Activated B cell treated with CpG ODN at 0.5 μM for 24 hours (primary cell): ENCODE results near the gene CRISP2. TPM values are rescaled to one million over a fixed set of nuclear protein-coding genes. Genes with fewer than 3 reads are reported as not detected.

Source experiments
- ATAC-seq: fragments of 200-7000 bp; cut with Tn5 transposase; one replicate; pipeline ENCODE4 v1.10.0; 2021; ENCODE audit warnings: low read depth, mild to moderate bottlenecking, moderate library complexity
- CTCF ChIA-PET: fragments of 350-600 bp; sonication (Branson Sonifier 250); formaldehyde crosslinking; loops from one replicate; lab custom pipeline; 2021; ENCODE audit warnings: antibody characterized with exemption; lab: Charles Lee
- POLR2A ChIA-PET: fragments of 350-600 bp; sonication (Branson Sonifier 250); formaldehyde crosslinking; loops from one replicate; lab custom pipeline; 2021; ENCODE audit warnings: antibody characterized with exemption; lab: Charles Lee
- DNase-seq: peaks from one replicate; pipeline ENCODE4 v3.0.0; 2022
- H3K27ac Mint-ChIP-seq: one replicate; pipeline ENCODE4 v1.8.0; 2020; ENCODE audit warnings: mixed read lengths
- H3K27me3 Mint-ChIP-seq: one replicate; pipeline ENCODE4 v1.8.0; 2021; ENCODE audit warnings: mixed read lengths
- H3K36me3 Mint-ChIP-seq: one replicate; pipeline ENCODE4 v1.8.0; 2021; ENCODE audit warnings: low read depth, mixed read lengths
- H3K4me1 Mint-ChIP-seq: one replicate; pipeline ENCODE4 v1.8.0; 2021; ENCODE audit warnings: mixed read lengths
- H3K4me3 Mint-ChIP-seq: one replicate; pipeline ENCODE4 v1.8.0; 2020; ENCODE audit warnings: mild to moderate bottlenecking, mixed read lengths
- H3K9me3 Mint-ChIP-seq: one replicate; pipeline ENCODE4 v1.8.0; 2020; ENCODE audit warnings: mixed read lengths
- intact Hi-C: fragments of 100-400 bp; cut with micrococcal nuclease; formaldehyde crosslinking; loops from one replicate; pipeline ENCODE4 v1.15.1; 2024
- total RNA-seq: library from RNA; stranded (reverse); gene quantifications from 2 replicates; pipeline ENCODE4 v1.2.3, GENCODE V29; 2022
- TF ChIP-seq, protein P1 (sequence below): fragments of 200-600 bp; IDR thresholded peaks from one replicate; pipeline ENCODE4 v1.8.0; 2022; ENCODE audit warnings: antibody characterized with exemption, mild to moderate bottlenecking

Gene CRISP2
- total RNA-seq, 1 donor from 2014 or later: not detected

DNA sequence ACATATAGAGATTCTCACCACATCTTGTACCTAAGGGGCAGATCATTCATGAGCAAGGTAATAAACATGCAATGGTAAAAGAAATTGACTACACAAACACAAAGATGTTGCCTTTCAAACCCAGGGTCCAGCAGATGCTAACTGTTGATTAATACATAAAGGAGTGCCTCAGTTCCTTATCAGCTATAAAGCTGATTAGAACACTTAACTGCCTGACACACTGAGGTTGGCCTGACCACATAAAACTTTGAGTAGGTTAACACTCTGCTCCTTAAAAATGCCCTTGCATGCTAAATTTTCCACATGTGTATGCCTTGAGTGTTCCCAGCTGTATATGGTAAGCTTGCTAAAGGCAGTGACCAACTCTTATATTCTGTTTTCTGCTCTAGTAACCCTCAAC, 14.9 kb downstream of the CRISP2 start:
- no peak for ATAC-seq
- intact Hi-C loops: no loop called here
- Mint-ChIP-seq H3K27ac (no peak overlapping the region), H3K4me3 (no peak overlapping the region), H3K27me3 (no peaks in the 10 kb centered on the region), H3K9me3 (peaks cover 15% of the 10 kb centered on the region), H3K36me3 (no peaks in the 10 kb centered on the region), H3K4me1 (no peaks in the 10 kb centered on the region)
- ChIA-PET CTCF (no interaction called here), POLR2A (no interaction called here)
- TF ChIP-seq, protein P1, sequence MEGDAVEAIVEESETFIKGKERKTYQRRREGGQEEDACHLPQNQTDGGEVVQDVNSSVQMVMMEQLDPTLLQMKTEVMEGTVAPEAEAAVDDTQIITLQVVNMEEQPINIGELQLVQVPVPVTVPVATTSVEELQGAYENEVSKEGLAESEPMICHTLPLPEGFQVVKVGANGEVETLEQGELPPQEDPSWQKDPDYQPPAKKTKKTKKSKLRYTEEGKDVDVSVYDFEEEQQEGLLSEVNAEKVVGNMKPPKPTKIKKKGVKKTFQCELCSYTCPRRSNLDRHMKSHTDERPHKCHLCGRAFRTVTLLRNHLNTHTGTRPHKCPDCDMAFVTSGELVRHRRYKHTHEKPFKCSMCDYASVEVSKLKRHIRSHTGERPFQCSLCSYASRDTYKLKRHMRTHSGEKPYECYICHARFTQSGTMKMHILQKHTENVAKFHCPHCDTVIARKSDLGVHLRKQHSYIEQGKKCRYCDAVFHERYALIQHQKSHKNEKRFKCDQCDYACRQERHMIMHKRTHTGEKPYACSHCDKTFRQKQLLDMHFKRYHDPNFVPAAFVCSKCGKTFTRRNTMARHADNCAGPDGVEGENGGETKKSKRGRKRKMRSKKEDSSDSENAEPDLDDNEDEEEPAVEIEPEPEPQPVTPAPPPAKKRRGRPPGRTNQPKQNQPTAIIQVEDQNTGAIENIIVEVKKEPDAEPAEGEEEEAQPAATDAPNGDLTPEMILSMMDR: no peak
- DNase-seq: no peak

DNA sequence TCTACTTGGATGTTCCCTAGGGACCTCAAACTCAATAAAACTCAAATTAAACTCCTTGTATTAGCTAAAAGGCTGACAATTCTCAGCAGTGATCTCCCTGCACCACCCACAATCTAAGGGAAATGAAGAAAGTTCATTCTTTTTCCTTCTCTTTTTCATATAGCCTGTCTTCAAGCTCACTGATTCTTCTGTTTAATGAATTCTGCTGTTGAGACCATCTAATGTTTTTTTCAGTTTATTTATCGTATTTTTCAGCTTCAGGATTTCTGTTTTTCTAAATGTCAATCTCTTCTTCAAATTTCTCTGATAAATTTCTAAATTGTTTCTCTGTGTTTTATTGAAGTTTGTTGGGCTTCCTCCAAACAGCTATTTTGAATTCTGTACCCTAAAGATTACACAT, 19.8 kb downstream of the CRISP2 start:
- CTCF ChIA-PET: no interaction called here
- Mint-ChIP-seq H3K4me3 (no peak overlapping the region), H3K36me3 (no peaks in the 10 kb centered on the region), H3K27me3 (no peaks in the 10 kb centered on the region), H3K27ac (no peak overlapping the region), H3K9me3 (peaks cover 15% of the 10 kb centered on the region), H3K4me1 (no peaks in the 10 kb centered on the region)
- POLR2A ChIA-PET: no interaction called here
- DNase-seq: no peak
- ATAC-seq: no peak
- TF ChIP-seq, protein P1: no peak
- intact Hi-C loops: no loop called here

GRCh38 chr6:49692534-49692933, 20.8 kb downstream of the CRISP2 start:
- Mint-ChIP-seq H3K9me3 (peaks cover 15% of the 10 kb centered on the region), H3K36me3 (no peaks in the 10 kb centered on the region), H3K4me3 (no peak overlapping the region), H3K27ac (no peak overlapping the region), H3K4me1 (no peaks in the 10 kb centered on the region), H3K27me3 (no peaks in the 10 kb centered on the region)
- TF ChIP-seq, protein P1: no peak
- DNase-seq: no peak
- intact Hi-C loops: no loop called here
- CTCF ChIA-PET: no interaction called here
- POLR2A ChIA-PET: no interaction called here
- no peak for ATAC-seq

GRCh38 chr6:49676671-49677281, 36.6 kb downstream of the CRISP2 start:
- POLR2A ChIA-PET: no interaction called here
- H3K9me3 Mint-ChIP-seq: peaks cover 6% of the 10 kb centered on the region
- no peaks in the 10 kb centered on the region for H3K27me3 Mint-ChIP-seq
- no peaks in the 10 kb centered on the region for H3K4me1 Mint-ChIP-seq
- intact Hi-C loops: no loop called here
- TF ChIP-seq, protein P1: no peak
- no peaks in the 10 kb centered on the region for H3K36me3 Mint-ChIP-seq
- DNase-seq (no peak), ATAC-seq (no peak)
- CTCF ChIA-PET: no interaction called here
- no peak overlapping the region for H3K27ac Mint-ChIP-seq
- H3K4me3 Mint-ChIP-seq: no peak overlapping the region

- ChIA-PET CTCF (no interaction called here), POLR2A (no interaction called here)
- intact Hi-C loops: no loop called here
- Mint-ChIP-seq H3K9me3 (peaks cover 6% of the 10 kb centered on the region), H3K27me3 (no peaks in the 10 kb centered on the region), H3K36me3 (no peaks in the 10 kb centered on the region), H3K27ac (no peak overlapping the region), H3K4me3 (no peak overlapping the region), H3K4me1 (no peaks in the 10 kb centered on the region)
- ATAC-seq (no peak), DNase-seq (no peak)
- TF ChIP-seq, protein P1: no peak
Measured at GRCh38 chr6:49675816-49676215, 37.5 kb downstream of the CRISP2 start.
